HG02623 (cell line): ENCODE results near the gene DRC3.
"Not testable (repeated sequence)": the region's sequence is repeated elsewhere in the genome, so short reads cannot be mapped to it uniquely, and the experiment has no call there.

ENCODE experiments used
- ATAC-seq: cut with Tn5 transposase; IDR thresholded peaks from one replicate; pipeline ENCODE4 v1.9.1; 2021; ENCODE audit warnings: moderate library complexity; ENCODE audit not compliant: unreplicated experiment

DRC3 gene

DNA sequence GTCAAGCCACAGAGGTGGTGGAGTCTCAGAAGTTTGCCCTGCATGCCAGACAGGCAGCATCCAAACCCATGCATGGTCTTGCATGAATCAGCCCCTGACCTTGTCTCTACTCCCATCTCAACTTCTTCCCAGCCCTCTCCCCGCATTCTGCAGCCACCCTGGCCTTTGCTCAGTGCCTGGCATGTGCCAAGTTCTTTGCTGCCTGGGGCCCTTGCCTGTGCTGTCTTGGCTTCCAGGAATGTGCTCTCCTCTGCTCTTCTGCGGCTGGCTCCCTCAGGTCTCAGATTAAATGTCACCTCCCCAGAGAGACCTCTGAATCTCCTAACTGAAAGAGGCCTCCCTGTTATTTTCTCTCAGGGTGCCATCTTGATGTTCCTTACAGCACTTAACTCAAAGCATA lies 17.6 kb downstream of the DRC3 start:
- no peak for ATAC-seq

DNA sequence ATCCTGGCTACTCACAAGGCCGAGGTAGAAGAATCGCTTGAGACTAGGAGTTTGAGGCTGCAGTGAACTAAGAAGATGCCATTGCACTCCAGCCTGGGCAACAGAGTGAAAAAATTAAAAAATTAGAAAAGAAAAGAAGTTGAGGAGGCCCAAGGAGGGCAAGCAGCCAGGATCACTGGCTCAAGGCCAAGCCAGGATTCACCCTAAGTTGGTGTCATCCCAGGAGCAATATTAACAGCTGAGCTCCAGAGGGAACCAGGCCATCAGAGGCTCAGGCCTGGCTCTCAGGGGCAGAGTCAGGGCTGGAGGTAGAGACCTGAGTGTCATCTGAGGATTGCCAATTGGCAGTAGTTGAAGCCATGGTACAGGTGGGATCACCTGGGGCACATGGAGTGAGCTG lies 20.7 kb downstream of the DRC3 start:
- ATAC-seq, result no peak

DNA sequence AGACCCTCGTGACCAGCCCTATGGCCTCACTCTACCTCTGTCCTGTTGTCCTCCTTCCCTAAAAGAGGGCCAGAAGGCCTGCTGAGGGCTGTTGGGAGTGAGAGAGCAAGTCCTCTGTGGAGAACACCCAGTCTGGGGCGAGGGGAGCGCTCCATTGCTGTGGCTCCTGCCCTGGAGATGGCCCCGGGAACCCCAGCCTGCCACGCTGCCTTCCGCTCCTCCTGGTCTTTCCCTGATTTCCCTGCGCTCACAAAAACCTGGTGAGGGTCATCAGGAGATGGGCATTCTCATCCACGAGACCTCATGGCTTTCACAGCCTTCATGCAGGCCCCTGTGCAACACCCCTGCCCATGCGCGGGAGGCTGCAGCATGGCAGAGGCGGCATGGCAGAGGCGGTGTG lies 21.2 kb downstream of the DRC3 start:
- no peak for ATAC-seq

DNA sequence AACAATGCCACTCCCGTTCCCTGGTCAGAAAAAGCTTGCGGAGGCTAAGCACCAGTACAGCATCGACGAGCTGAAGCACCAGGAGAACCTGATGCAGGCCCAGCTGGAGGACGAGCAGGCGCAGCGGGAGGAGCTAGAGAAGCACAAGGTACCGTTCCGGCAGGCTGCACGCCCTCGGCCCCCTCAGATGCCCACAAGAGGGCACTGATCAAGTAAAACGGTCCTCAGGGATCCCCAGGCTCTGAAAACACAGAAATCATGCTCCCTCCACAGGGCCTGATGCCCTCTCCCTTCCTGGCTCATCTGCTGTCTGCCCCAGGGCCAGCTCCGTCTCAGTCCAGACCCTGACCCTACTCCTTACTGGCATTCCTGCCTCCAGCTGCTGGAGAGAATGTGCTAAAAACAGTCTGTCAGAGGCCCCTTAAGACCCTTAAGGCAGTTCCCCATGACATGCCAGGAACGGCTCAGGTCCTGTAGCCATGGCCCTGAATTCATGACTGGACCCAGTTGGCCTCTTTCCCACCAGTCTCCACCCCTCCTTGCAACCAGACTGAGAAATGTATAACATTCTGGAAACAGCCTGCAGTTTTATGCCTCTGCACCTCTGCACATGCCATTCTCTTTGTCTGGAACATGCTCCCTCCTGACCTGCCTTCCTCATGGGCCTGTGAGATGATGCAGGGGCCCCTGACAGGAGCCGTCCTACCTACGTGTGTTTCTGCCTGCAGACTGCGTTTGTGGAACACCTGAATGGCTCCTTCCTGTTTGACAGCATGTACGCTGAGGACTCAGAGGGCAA lies 21.8 kb downstream of the DRC3 start:
- no peak for ATAC-seq

DNA sequence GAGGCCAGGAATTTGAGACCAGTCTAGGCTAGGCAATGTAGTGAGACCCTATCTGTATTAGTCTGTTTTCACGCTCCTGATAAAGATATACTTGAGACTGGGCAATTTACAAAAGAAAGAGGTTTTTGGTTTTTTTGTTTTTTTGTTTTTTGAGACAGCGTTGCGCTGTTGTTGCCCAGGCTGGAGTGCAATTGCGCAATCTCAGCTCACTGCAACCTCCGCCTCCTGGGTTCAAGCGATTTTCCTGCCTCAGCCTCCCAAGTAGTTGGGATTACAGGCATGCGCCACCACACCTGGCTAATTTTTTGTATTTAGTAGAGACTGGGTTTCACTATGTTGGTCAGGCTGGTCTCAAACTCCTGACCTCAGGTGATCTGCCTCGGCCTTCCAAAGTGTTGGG lies 23.2 kb downstream of the DRC3 start:
- ATAC-seq, result not testable (repeated sequence)

DNA sequence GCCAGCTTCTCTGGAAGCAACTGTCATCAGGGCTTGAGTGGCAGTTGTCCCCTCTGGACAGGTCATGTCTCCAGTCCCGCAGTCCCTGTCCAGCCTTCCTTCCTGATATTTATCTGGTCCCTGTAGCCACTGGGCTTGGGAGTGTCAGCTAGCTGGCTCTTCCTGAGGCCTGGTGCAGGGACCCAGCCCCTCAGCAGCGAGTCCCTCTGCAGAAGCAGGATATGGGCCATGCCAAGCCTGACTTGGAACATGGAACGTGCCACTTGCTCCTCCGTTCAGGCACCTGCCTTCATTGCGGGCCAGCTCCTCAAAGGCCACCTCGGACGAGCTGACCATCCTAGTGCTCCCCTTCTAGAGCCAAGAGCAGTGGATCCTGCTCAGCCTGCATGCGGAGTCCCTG lies 26.3 kb downstream of the DRC3 start:
- ATAC-seq, result no peak

GRCh38 chr17:17999364-18000029 lies 26.8 kb downstream of the DRC3 start:
- ATAC-seq, result no peak

DNA sequence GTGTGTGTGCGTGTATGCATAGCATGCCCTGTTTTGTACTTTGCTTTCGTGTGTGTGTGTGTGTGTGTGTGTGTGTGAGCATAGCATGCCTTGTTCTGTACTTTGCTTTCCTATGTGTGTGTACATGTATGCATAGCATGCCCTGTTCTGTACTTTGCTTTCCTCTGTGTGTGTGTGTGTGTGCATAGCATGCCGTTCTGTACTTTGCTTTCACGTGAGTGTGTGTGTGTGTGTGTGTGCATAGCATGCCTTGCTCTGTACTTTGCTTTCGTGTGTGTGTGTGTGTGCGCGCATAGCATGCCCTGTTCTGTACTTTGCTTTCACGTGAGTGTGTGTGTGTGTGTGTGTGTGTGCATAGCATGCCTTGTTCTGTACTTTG lies 27.4 kb downstream of the DRC3 start:
- ATAC-seq, result no peak

DNA sequence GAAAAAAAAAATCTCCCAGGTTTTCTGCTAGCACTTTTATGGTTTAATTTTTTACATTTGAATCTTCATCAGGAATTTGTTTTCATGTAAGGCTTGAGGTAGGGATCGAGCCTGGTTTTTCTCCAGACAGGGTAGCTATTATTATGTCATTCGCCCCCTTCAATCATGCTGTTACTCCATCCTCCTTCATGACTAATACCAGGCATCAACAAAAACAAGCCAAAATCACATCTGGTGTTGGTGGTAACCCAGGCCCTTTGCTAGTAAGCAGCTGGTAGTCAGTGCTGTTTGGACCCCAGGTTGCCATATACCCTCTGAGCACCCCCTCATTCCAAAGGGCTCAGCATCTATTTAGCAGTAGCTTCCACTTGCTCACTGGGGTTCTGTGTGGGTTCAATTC lies 29.5 kb downstream of the DRC3 start:
- no peak for ATAC-seq

- no peak for ATAC-seq
These were observed 31.7 kb downstream of the DRC3 start for GRCh38 chr17:18004345-18004744.

- ATAC-seq, result no peak
These were observed 32.2 kb downstream of the DRC3 start for GRCh38 chr17:18004884-18005305.

DNA sequence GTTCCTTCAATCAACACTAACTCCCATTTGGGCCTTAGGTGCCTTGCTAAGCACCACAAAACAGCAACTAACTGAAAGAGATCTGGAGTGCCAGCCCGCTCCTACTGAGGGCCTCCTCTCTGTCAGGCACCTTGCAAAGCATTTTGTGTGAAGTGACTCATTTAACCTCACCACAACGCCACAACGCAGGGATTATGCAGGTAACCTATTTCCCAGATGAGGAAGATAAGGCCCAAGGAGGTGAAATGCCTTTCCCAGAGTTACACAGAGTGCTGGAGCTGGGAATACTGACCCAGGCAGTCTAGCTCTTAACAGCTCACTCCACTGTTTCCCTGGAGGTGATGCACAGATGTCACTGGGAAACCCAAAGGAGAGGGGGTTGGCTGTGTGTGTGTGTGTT lies 32.8 kb downstream of the DRC3 start:
- no peak for ATAC-seq

DNA sequence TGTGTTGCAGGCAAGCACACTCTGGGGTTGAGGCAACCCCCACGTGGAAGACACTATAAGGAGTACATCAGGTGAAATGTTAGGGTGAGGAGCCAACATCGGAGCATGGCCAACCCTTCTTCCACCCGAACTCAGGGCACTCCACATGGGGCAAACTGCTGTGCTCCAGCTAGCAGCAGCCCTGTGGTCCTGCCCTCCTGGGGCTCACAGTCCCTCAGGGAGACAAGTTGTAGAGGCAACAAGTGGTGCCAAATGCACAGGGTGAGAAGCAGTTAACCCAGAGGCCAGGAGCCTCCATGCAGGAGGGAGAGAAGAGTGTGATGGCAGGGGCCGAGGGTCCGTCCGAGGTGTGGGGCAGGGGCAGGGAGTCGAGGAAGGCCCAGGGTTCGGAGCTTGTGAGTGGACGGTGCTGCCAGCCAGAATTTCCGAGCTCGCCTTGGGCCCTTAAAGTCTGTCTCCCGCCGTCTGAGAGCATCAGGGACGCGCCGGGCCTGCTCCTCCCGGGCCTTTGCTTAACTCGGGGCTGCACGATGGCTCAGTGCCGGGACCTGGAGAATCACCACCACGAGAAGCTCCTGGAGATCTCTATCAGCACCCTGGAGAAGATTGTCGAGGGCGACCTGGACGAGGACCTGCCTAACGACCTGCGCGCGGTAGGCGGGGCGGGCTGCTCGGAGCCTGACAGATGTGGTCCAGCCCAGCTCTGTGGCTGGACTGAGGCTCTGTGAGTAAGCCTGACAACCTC lies 34.0 kb downstream of the DRC3 start:
- no peak for ATAC-seq

DNA sequence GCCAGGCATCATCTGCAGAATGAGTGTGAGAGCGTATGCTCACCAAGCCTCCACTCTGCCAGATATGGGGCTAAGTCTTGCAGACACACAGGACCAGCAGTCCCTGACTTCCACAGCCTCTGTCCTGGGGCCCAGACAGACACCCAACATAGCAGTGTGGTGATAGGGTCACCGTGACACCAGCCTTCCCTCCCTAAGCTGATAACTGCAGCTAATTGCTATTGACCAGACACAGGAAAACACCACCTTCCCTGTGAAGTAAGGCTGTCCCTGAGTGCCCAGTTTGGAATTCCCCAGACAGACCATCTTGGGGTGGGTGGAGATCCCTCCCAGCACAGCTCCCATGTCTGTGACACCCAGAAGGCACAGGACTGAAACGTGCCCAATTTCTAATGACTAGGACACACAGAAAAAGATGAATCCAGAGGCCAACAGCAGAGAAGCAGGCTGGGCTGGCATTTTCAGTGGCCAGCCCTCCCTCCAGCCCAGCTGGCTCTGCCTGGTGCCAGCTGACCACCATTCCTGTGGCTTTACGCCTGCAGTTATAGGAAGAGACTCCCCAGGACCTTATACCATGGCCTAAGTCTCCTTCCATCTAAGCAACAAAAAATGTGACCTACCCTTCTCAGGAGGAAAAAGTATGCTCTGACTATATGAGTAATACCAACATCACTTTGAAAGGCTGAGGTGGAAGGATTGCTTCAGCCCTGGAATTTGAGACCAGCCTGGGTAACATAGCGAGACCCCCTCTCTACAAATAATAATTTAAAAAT lies 36.0 kb downstream of the DRC3 start:
- ATAC-seq, result no peak

GRCh38 chr17:18009609-18010420 lies 37.2 kb downstream of the DRC3 start:
- no peak for ATAC-seq

- ATAC-seq, result no peak
These were observed 38.6 kb downstream of the DRC3 start for GRCh38 chr17:18011286-18011685.

DNA sequence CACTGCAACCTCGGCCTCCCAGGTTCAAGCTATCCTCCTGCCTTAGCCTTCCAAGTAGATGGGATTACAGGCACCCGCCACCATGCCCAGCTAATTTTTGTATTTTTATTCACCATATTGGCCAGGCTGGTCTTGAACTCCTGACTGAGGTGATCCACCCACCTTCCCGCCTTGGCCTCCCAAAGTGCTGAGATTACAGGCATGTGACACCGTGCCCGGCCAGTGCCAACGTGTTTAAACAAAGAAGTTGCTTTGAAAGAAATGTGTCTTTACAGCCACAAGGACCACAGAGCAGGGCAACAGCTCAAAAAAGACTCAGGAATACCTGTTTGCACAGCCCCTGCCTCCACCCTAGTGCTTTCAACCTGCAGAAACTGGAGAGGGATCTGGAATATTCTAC lies 41.3 kb downstream of the DRC3 start:
- no peak for ATAC-seq

- ATAC-seq, result no peak
These were observed 42.9 kb downstream of the DRC3 start for GRCh38 chr17:18015593-18015992.

DNA sequence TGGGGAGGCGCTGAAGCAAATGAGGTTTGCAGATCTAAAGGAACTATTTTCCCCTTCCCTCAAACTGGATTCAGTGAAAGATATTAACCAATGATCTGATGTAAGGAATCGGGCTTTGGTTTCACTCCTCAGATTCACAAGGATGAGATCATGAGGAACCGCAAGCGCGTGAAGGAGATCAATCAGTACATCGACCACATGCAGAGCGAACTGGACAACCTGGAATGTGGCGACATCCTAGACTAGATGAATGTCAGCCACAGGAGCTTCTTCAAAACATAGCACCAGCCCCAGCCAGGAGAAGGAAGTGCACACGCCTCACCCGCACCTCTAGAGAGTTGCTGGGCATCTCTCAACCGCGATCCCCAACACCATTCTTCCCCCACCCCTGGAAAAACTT lies 43.8 kb downstream of the DRC3 start:
- no peak for ATAC-seq

DNA sequence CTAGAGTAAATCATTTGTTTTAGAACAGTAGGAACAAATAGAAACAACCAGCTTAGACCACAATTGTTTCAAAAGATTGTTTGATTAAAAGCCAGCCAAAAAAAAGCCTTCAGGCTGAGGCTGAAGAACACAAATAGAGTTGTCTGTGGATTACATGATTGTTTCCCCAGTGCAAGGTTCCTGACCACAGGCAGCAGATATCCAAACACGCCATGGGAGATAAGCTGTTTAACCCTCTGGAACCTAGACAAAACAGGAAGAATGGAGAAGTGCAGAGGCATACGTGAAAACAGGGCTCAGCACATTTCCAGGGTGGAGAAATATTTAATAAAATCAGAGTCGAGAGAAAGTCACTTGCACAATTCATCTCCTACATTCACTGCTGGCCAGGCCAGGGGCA lies 45.3 kb downstream of the DRC3 start:
- no peak for ATAC-seq
